Endothelial cell of umbilical vein (primary cell): Measurements from ENCODE around the gene TJP3. TPM values are rescaled to one million over a fixed set of nuclear protein-coding genes. Genes with fewer than 3 reads are reported as not detected.

Source experiments
- BruUV-seq: library from RNA; stranded (reverse); fragments of 400-500 nt; replicated peaks from 2 replicates; lab custom pipeline; 2021; lab: Mats Ljungman, UMichigan
- CTCF ChIA-PET: fragments of 300-600, 350-600 bp; sonication (Branson Sonifier 250); formaldehyde crosslinking; loops from one replicate; lab custom pipeline; 2021; ENCODE audit warnings: antibody characterized with exemption, inconsistent platforms; lab: Charles Lee
- POLR2A ChIA-PET: fragments of 300-600, 350-600 bp; sonication (Branson Sonifier 250); formaldehyde crosslinking; loops from one replicate; lab custom pipeline; 2021; ENCODE audit warnings: antibody characterized with exemption, inconsistent platforms; lab: Charles Lee
- DNase-seq: peaks from one replicate; pipeline ENCODE4 v3.0.0-alpha.2; 2011; ENCODE audit warnings: low read depth, low spot score
- FAIRE-seq: peaks from 2 replicates; lab custom pipeline; 2011; peaks lifted over from hg19 to GRCh38; lab: Jason Lieb, UNC
- H2AFZ ChIP-seq: 2 replicates; pipeline ENCODE4 v1.6.0; 2012; ENCODE audit warnings: low read depth, low read length, control low read depth, inconsistent platforms
- H3K27ac ChIP-seq: 2 replicates; pipeline ENCODE4 v1.5.1; 2011; ENCODE audit warnings: low read depth, mild to moderate bottlenecking, control low read depth, low read length, moderate library complexity; ENCODE audit not compliant: insufficient read depth
- H3K27me3 ChIP-seq, 2 experiments: 2 replicates each; pipeline versions ENCODE4 v1.6.0 to v1.6.1; 2011; ENCODE audit warnings: low read length in 2 of 2, mixed read lengths in 1 of 2; ENCODE audit not compliant: control insufficient read depth in 2 of 2, insufficient read depth in 2 of 2
- H3K36me3 ChIP-seq, 2 experiments: 2 replicates in 1 of 2; 3 replicates in 1 of 2; pipeline ENCODE4 v1.5.1; 2011; ENCODE audit warnings: low read length in 2 of 2, mild to moderate bottlenecking in 1 of 2, moderate library complexity in 1 of 2; ENCODE audit not compliant: control insufficient read depth in 2 of 2, insufficient read depth in 2 of 2; ENCODE audit errors: extremely low read depth in 1 of 2
- H3K4me1 ChIP-seq: 3 replicates; pipeline ENCODE4 v1.5.1; 2011; ENCODE audit warnings: mild to moderate bottlenecking, low read length; ENCODE audit not compliant: control insufficient read depth, insufficient read depth; ENCODE audit errors: extremely low read depth
- H3K4me2 ChIP-seq: 2 replicates; pipeline ENCODE4 v1.6.1; 2011; ENCODE audit warnings: low read length, control low read depth, mixed read lengths; ENCODE audit not compliant: insufficient read depth
- H3K4me3 ChIP-seq, 3 experiments: fragments of 200-600 bp in 1 of 3; sonication (generic), shearing (Covaris generic) in 1 of 3; replicated peaks in 1 of 3; 2 replicates each; pipeline ENCODE4 v1.5.1; 2011 to 2016; ENCODE audit warnings: control low read depth in 3 of 3, low read length in 3 of 3, mild to moderate bottlenecking in 2 of 3, inconsistent platforms in 1 of 3, low read depth in 1 of 3, moderate library complexity in 1 of 3; ENCODE audit not compliant: insufficient read depth in 1 of 3
- H3K79me2 ChIP-seq: 2 replicates; pipeline ENCODE4 v1.6.0; 2012; ENCODE audit warnings: low read length, inconsistent platforms; ENCODE audit not compliant: control insufficient read depth, insufficient read depth
- H3K9ac ChIP-seq: replicated peaks from 2 replicates; pipeline ENCODE3; 2011; ENCODE audit warnings: low read length, control low read depth; ENCODE audit not compliant: insufficient read depth; ENCODE audit errors: extremely low read depth
- H3K9me1 ChIP-seq: replicated peaks from 3 replicates; pipeline ENCODE4 v1.6.0; 2011; ENCODE audit warnings: mild to moderate bottlenecking, low read length; ENCODE audit not compliant: control insufficient read depth, insufficient read depth; ENCODE audit errors: extremely low read depth
- H3K9me3 ChIP-seq: replicated peaks from 2 replicates; pipeline ENCODE4 v1.5.1; 2012; ENCODE audit warnings: low read length, inconsistent platforms; ENCODE audit not compliant: control insufficient read depth, insufficient read depth
- H4K20me1 ChIP-seq: replicated peaks from 2 replicates; pipeline ENCODE3; 2011; ENCODE audit warnings: mild to moderate bottlenecking, low read length; ENCODE audit not compliant: control insufficient read depth, insufficient read depth; ENCODE audit errors: extremely low read depth
- EZH2 ChIP-seq: IDR thresholded peaks from 2 replicates; pipeline ENCODE4 v1.6.1; 2012; ENCODE audit warnings: borderline replicate concordance, low read depth, mild to moderate bottlenecking, moderate library complexity, low read length, inconsistent platforms; ENCODE audit not compliant: severe bottlenecking
- FOS ChIP-seq: IDR thresholded peaks from 2 replicates; pipeline ENCODE4 v1.6.1; 2011; ENCODE audit warnings: mild to moderate bottlenecking, low read length, moderate library complexity, borderline replicate concordance; ENCODE audit not compliant: insufficient read depth
- GATA2 ChIP-seq: IDR thresholded peaks from 2 replicates; pipeline ENCODE4 v1.7.0; 2011; ENCODE audit warnings: low read depth, mild to moderate bottlenecking, moderate library complexity, mixed read lengths, low read length; ENCODE audit not compliant: insufficient read length, insufficient read depth
- JUN ChIP-seq: IDR thresholded peaks from 2 replicates; pipeline ENCODE4 v1.6.1; 2011; ENCODE audit warnings: borderline replicate concordance, low read depth; ENCODE audit not compliant: insufficient read length, insufficient read depth
- MYC ChIP-seq: IDR thresholded peaks from one replicate; pipeline ENCODE4 v1.6.1; 2011; ENCODE audit warnings: mild to moderate bottlenecking, low read depth, low read length
- POLR2A ChIP-seq: IDR thresholded peaks from 2 replicates; pipeline ENCODE4 v1.6.1; 2012; ENCODE audit warnings: low read depth, mild to moderate bottlenecking, control low read depth, low read length
- POLR2AphosphoS5 ChIP-seq: IDR thresholded peaks from 2 replicates; pipeline ENCODE4 v1.6.1; 2012; ENCODE audit warnings: low read depth, mild to moderate bottlenecking, control low read depth, low read length, moderate library complexity; ENCODE audit not compliant: insufficient read depth
- dilution Hi-C: fragments of 300-500 bp; cut with MboI; formaldehyde crosslinking; loops from one replicate; pipeline ENCODE4 v1.15.0; 2019; ENCODE audit warnings: low sequenced_read_pairs; ENCODE audit not compliant: extremely low pct_ligation_motif_present
- intact Hi-C: fragments of 100-400 bp; cut with micrococcal nuclease; formaldehyde crosslinking; loops from one replicate; pipeline ENCODE4 v1.10.0; 2022
- polyA plus RNA-seq, 4 experiments: library from polyadenylated mRNA; depleted of rRNA in 3 of 4; stranded (reverse) in 3 of 4; unstranded in 1 of 4; fragments of >200 nt; gene quantifications; 2 replicates each; pipeline versions ENCODE4 v1.2.1 to v1.2.3, GENCODE V29; 2011 to 2012; ENCODE audit warnings: missing spikeins in 1 of 4
- total RNA-seq: library from RNA; stranded (reverse); gene quantifications from 2 replicates; pipeline ENCODE4 v1.2.3, GENCODE V29; 2021
- TF ChIP-seq, protein P1 (sequence below), 2 donors: IDR thresholded peaks; 1 replicate in 1 of 2; 2 replicates in 1 of 2; pipeline ENCODE4 v1.5.1; 2011; ENCODE audit warnings: low read length in 2 of 2, mild to moderate bottlenecking in 2 of 2, moderate library complexity in 2 of 2, control low read depth in 1 of 2, inconsistent platforms in 1 of 2, low read depth in 1 of 2; ENCODE audit not compliant: insufficient read depth in 1 of 2; ENCODE audit errors: extremely low read depth in 1 of 2
- TF ChIP-seq, protein P2 (sequence below): IDR thresholded peaks from 2 replicates; pipeline ENCODE4 v1.6.1; 2011; ENCODE audit not compliant: insufficient read depth, insufficient read length

TJP3 gene
- total and polyA plus RNA-seq, 2 donors (not counting 3 experiments of a cell fraction or from before 2014, with no cell fraction given) = 0.10 TPM; not detected in 1

DNA sequence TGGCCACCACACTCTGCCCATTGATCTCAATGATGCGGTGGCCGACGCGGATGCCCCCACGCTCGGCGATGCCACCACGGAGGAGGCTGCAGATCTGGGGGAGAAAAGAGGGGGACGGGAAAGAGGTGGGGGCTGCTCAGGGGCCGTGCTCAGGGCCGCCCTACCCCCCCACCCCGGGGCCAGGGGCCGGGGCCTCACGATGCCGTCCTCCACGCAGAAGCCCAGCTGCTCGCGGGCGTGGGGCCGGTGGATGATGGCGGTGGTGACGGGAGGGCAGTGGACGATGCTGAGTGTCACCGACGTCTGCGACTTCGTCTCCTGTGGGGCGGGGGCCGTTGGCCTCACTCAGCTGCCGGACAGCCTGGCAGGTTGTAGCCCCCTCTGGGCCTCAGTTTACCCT lies 43.1 kb downstream of the TJP3 start:
- H2AFZ ChIP-seq = no peak overlapping the region
- no peak overlapping the region for H3K9ac ChIP-seq
- H3K4me2 ChIP-seq = no peak overlapping the region
- no peaks in the 10 kb centered on the region for H3K9me3 ChIP-seq
- ChIA-PET CTCF (no interaction called here), POLR2A (no interaction called here)
- TF ChIP-seq, protein P1, sequence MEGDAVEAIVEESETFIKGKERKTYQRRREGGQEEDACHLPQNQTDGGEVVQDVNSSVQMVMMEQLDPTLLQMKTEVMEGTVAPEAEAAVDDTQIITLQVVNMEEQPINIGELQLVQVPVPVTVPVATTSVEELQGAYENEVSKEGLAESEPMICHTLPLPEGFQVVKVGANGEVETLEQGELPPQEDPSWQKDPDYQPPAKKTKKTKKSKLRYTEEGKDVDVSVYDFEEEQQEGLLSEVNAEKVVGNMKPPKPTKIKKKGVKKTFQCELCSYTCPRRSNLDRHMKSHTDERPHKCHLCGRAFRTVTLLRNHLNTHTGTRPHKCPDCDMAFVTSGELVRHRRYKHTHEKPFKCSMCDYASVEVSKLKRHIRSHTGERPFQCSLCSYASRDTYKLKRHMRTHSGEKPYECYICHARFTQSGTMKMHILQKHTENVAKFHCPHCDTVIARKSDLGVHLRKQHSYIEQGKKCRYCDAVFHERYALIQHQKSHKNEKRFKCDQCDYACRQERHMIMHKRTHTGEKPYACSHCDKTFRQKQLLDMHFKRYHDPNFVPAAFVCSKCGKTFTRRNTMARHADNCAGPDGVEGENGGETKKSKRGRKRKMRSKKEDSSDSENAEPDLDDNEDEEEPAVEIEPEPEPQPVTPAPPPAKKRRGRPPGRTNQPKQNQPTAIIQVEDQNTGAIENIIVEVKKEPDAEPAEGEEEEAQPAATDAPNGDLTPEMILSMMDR (IDR thresholded peaks at IDR 0.05; ENCODE audit: extremely low read depth in 1 of 2, insufficient read depth in 1 of 2, low read depth in 1 of 2, low read length in 2 of 2) = no peak
- TF ChIP-seq JUN (no peak), GATA2 (no peak), FOS (no peak), POLR2A (no peak), POLR2AphosphoS5 (no peak), MYC (no peak), EZH2 (no peak)
- TF ChIP-seq, protein P2, sequence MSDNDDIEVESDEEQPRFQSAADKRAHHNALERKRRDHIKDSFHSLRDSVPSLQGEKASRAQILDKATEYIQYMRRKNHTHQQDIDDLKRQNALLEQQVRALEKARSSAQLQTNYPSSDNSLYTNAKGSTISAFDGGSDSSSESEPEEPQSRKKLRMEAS = no peak
- H3K4me3 ChIP-seq = no peak overlapping the region
- no peaks in the 10 kb centered on the region for H4K20me1 ChIP-seq
- H3K4me1 ChIP-seq = no peaks in the 10 kb centered on the region
- DNase-seq = no peak
- no peaks in the 10 kb centered on the region for H3K79me2 ChIP-seq
- intact Hi-C loops = no loop called here
- H3K9me1 ChIP-seq = no peaks in the 10 kb centered on the region
- peaks cover 0 to 13% of the 10 kb centered on the region in 2 experiments for H3K36me3 ChIP-seq
- FAIRE-seq = no peak
- no peaks in the 10 kb centered on the region for H3K27me3 ChIP-seq
- H3K27ac ChIP-seq = no peak overlapping the region
- dilution Hi-C loops = no loop called here
- no TSS peak for BruUV-seq
